ENCODE data around the gene TARBP1.
"Not testable (repeated sequence)": the region's sequence is repeated elsewhere in the genome, so short reads cannot be mapped to it uniquely, and the experiment has no call there.

TARBP1 gene

GRCh38 chr1:234379591-234380109 is 99.3 kb downstream of the TARBP1 start:
- not testable (repeated sequence) for H3K23ac ChIP-seq (ENCODE audit: low read length); H3K79me1 ChIP-seq (ENCODE audit: low read length); H3K27me3 ChIP-seq (ENCODE audit: insufficient read depth, low read length, poor library complexity); H3K36me3 ChIP-seq (ENCODE audit: control insufficient read depth, insufficient read depth, low read length); H3K79me2 ChIP-seq (ENCODE audit: control insufficient read depth, insufficient read depth, low read length); H2AK5ac ChIP-seq (ENCODE audit: low read length); H3K9ac ChIP-seq (ENCODE audit: low read length); DNase-seq; H2BK5ac ChIP-seq (ENCODE audit: low read length); H4K8ac ChIP-seq (ENCODE audit: low read depth, low read length); H4K5ac ChIP-seq (ENCODE audit: low read length); H2BK120ac ChIP-seq (ENCODE audit: low read depth, low read length); H3K4me1 ChIP-seq (ENCODE audit: control insufficient read depth, low read depth, low read length); H3K4me2 ChIP-seq (ENCODE audit: low read length); H2BK15ac ChIP-seq (replicated peaks; ENCODE audit: low read depth); H3K27ac ChIP-seq (ENCODE audit: low read depth, low read length); H3K4ac ChIP-seq (ENCODE audit: low read depth, low read length); H3K4me3 ChIP-seq (ENCODE audit: low read length); H3K18ac ChIP-seq (ENCODE audit: low read length); H3K56ac ChIP-seq (ENCODE audit: low read length)
- no CpG with 5 or more reads among the region's 5 CpGs for WGBS (ENCODE audit: extremely low coverage, insufficient coverage, low lambda C conversion rate)

- no peak overlapping the region for H3K23ac ChIP-seq (ENCODE audit: low read length)
- peaks cover 2% of the 10 kb centered on the region for H3K79me2 ChIP-seq (ENCODE audit: control insufficient read depth, insufficient read depth, low read length)
- H4K8ac ChIP-seq (ENCODE audit: low read depth, low read length) = no peak overlapping the region
- H2BK15ac ChIP-seq (replicated peaks; ENCODE audit: low read depth) = no peak overlapping the region
- H2BK5ac ChIP-seq (ENCODE audit: low read length) = no peak overlapping the region
- H3K36me3 ChIP-seq (ENCODE audit: control insufficient read depth, insufficient read depth, low read length) = peaks cover 2% of the 10 kb centered on the region
- no peak overlapping the region for H3K4ac ChIP-seq (ENCODE audit: low read depth, low read length)
- no peak overlapping the region for H3K56ac ChIP-seq (ENCODE audit: low read length)
- H2BK120ac ChIP-seq (ENCODE audit: low read depth, low read length) = no peak overlapping the region
- H4K5ac ChIP-seq (ENCODE audit: low read length) = no peak overlapping the region
- WGBS (ENCODE audit: extremely low coverage, insufficient coverage, low lambda C conversion rate) = no CpG with 5 or more reads among the region's 7 CpGs
- no peak overlapping the region for H2AK5ac ChIP-seq (ENCODE audit: low read length)
- DNase-seq = no peak
- no peak overlapping the region for H3K27ac ChIP-seq (ENCODE audit: low read depth, low read length)
- H3K79me1 ChIP-seq (ENCODE audit: low read length) = peaks cover 4% of the 10 kb centered on the region
- no peak overlapping the region for H3K4me3 ChIP-seq (ENCODE audit: low read length)
- no peak overlapping the region for H3K9ac ChIP-seq (ENCODE audit: low read length)
- H3K27me3 ChIP-seq (ENCODE audit: insufficient read depth, low read length, poor library complexity) = no peaks in the 10 kb centered on the region
- H3K4me2 ChIP-seq (ENCODE audit: low read length) = no peak overlapping the region
- no peaks in the 10 kb centered on the region for H3K4me1 ChIP-seq (ENCODE audit: control insufficient read depth, low read depth, low read length)
- no peak overlapping the region for H3K18ac ChIP-seq (ENCODE audit: low read length)
Measured at GRCh38 chr1:234375672-234376071, 103.3 kb downstream of the TARBP1 start.

GRCh38 chr1:234373959-234374254 is 105.1 kb downstream of the TARBP1 start:
- H3K27ac ChIP-seq (ENCODE audit: low read depth, low read length) = no peak overlapping the region
- peak overlapping the region; percentile 18 for H3K4ac ChIP-seq (ENCODE audit: low read depth, low read length)
- no peak overlapping the region for H2BK5ac ChIP-seq (ENCODE audit: low read length)
- no peaks in the 10 kb centered on the region for H3K4me1 ChIP-seq (ENCODE audit: control insufficient read depth, low read depth, low read length)
- peak overlapping the region; percentile 92 for H4K8ac ChIP-seq (ENCODE audit: low read depth, low read length)
- no peaks in the 10 kb centered on the region for H3K27me3 ChIP-seq (ENCODE audit: insufficient read depth, low read length, poor library complexity)
- WGBS (ENCODE audit: extremely low coverage, insufficient coverage, low lambda C conversion rate) = no CpG with 5 or more reads among the region's 6 CpGs
- no peak overlapping the region for H3K23ac ChIP-seq (ENCODE audit: low read length)
- H3K4me3 ChIP-seq (ENCODE audit: low read length) = peak overlapping the region; percentile 97
- H2AK5ac ChIP-seq (ENCODE audit: low read length) = no peak overlapping the region
- peaks cover 4% of the 10 kb centered on the region for H3K79me1 ChIP-seq (ENCODE audit: low read length)
- no peak overlapping the region for H2BK15ac ChIP-seq (replicated peaks; ENCODE audit: low read depth)
- H3K56ac ChIP-seq (ENCODE audit: low read length) = peak overlapping the region; percentile 100
- peak overlapping the region; percentile 15 for H3K18ac ChIP-seq (ENCODE audit: low read length)
- no peak overlapping the region for H4K5ac ChIP-seq (ENCODE audit: low read length)
- DNase-seq = no peak
- H3K9ac ChIP-seq (ENCODE audit: low read length) = peak overlapping the region; percentile 98
- peaks cover 2% of the 10 kb centered on the region for H3K36me3 ChIP-seq (ENCODE audit: control insufficient read depth, insufficient read depth, low read length)
- peak overlapping the region; percentile 66 for H3K4me2 ChIP-seq (ENCODE audit: low read length)
- no peak overlapping the region for H2BK120ac ChIP-seq (ENCODE audit: low read depth, low read length)
- peaks cover 2% of the 10 kb centered on the region for H3K79me2 ChIP-seq (ENCODE audit: control insufficient read depth, insufficient read depth, low read length)

GRCh38 chr1:234373064-234373958 is 105.7 kb downstream of the TARBP1 start, which contains the start of gene COA6:
Gene COA6, plus strand, starts transcription at chr1:234373456. Its CDS starts 11 bp downstream, at chr1:234373467.
- peak within 1 kb of the TSS; percentile 97 for H3K4me3 ChIP-seq (ENCODE audit: low read length)
- H3K56ac ChIP-seq (ENCODE audit: low read length) = peak within 1 kb of the TSS; percentile 100
- H4K8ac ChIP-seq (ENCODE audit: low read depth, low read length) = peak within 1 kb of the TSS; percentile 92
- H3K36me3 ChIP-seq (ENCODE audit: control insufficient read depth, insufficient read depth, low read length) = peaks cover 2% of the 10 kb centered on the region
- H2BK15ac ChIP-seq (replicated peaks; ENCODE audit: low read depth) = no peak within 1 kb of the TSS
- peak within 1 kb of the TSS; percentile 15 for H3K18ac ChIP-seq (ENCODE audit: low read length)
- peak; percentile 99 for DNase-seq
- H3K4me2 ChIP-seq (ENCODE audit: low read length) = peak within 1 kb of the TSS; percentile 66
- H3K9ac ChIP-seq (ENCODE audit: low read length) = peak within 1 kb of the TSS; percentile 98
- H3K79me2 ChIP-seq (ENCODE audit: control insufficient read depth, insufficient read depth, low read length) = peaks cover 2% of the 10 kb centered on the region
- peak within 1 kb of the TSS; percentile 75 for H4K5ac ChIP-seq (ENCODE audit: low read length)
- peaks cover 4% of the 10 kb centered on the region for H3K79me1 ChIP-seq (ENCODE audit: low read length)
- no peaks in the 10 kb centered on the region for H3K27me3 ChIP-seq (ENCODE audit: insufficient read depth, low read length, poor library complexity)
- no peak within 1 kb of the TSS for H2BK120ac ChIP-seq (ENCODE audit: low read depth, low read length)
- H2BK5ac ChIP-seq (ENCODE audit: low read length) = peak within 1 kb of the TSS; percentile 81
- H3K4me1 ChIP-seq (ENCODE audit: control insufficient read depth, low read depth, low read length) = no peaks in the 10 kb centered on the region
- WGBS (ENCODE audit: extremely low coverage, insufficient coverage, low lambda C conversion rate) = no CpG with 5 or more reads among the region's 62 CpGs
- H2AK5ac ChIP-seq (ENCODE audit: low read length) = no peak within 1 kb of the TSS
- peak within 1 kb of the TSS; percentile 87 for H3K27ac ChIP-seq (ENCODE audit: low read depth, low read length)
- peak within 1 kb of the TSS; percentile 53 for H3K23ac ChIP-seq (ENCODE audit: low read length)
- H3K4ac ChIP-seq (ENCODE audit: low read depth, low read length) = peak within 1 kb of the TSS; percentile 82

GRCh38 chr1:234372011-234372757 is 106.8 kb downstream of the TARBP1 start:
- Histone ChIP-seq H3K23ac (ENCODE audit: low read length) (no peak overlapping the region), H2BK120ac (ENCODE audit: low read depth, low read length) (no peak overlapping the region), H3K79me1 (ENCODE audit: low read length) (peaks cover 4% of the 10 kb centered on the region), H3K27ac (ENCODE audit: low read depth, low read length) (no peak overlapping the region), H4K8ac (ENCODE audit: low read depth, low read length) (no peak overlapping the region), H2BK5ac (ENCODE audit: low read length) (no peak overlapping the region), H3K79me2 (ENCODE audit: control insufficient read depth, insufficient read depth, low read length) (peaks cover 2% of the 10 kb centered on the region), H3K18ac (ENCODE audit: low read length) (no peak overlapping the region), H4K5ac (ENCODE audit: low read length) (no peak overlapping the region), H3K4me3 (ENCODE audit: low read length) (no peak overlapping the region), H3K27me3 (ENCODE audit: insufficient read depth, low read length, poor library complexity) (no peaks in the 10 kb centered on the region), H3K9ac (ENCODE audit: low read length) (peak overlapping the region; percentile 9), H3K56ac (ENCODE audit: low read length) (no peak overlapping the region), H3K4me1 (ENCODE audit: control insufficient read depth, low read depth, low read length) (no peaks in the 10 kb centered on the region), H2BK15ac (replicated peaks; ENCODE audit: low read depth) (no peak overlapping the region), H3K4ac (ENCODE audit: low read depth, low read length) (no peak overlapping the region), H3K36me3 (ENCODE audit: control insufficient read depth, insufficient read depth, low read length) (no peaks in the 10 kb centered on the region), H3K4me2 (ENCODE audit: low read length) (no peak overlapping the region), H2AK5ac (ENCODE audit: low read length) (no peak overlapping the region)
- no CpG with 5 or more reads among the region's 9 CpGs for WGBS (ENCODE audit: extremely low coverage, insufficient coverage, low lambda C conversion rate)
- no peak for DNase-seq

Data from mesendoderm (in vitro differentiated cells).